GM21367 (cell line): ENCODE measurements around the gene RNF166.

Experiments used
- ATAC-seq: cut with Tn5 transposase; IDR thresholded peaks from one replicate; pipeline ENCODE4 v1.9.1; 2021; ENCODE audit not compliant: unreplicated experiment

RNF166 gene

GRCh38 chr16:88739139-88739976 lies 33.1 kb upstream of the RNF166 start:
- ATAC-seq = no peak

DNA sequence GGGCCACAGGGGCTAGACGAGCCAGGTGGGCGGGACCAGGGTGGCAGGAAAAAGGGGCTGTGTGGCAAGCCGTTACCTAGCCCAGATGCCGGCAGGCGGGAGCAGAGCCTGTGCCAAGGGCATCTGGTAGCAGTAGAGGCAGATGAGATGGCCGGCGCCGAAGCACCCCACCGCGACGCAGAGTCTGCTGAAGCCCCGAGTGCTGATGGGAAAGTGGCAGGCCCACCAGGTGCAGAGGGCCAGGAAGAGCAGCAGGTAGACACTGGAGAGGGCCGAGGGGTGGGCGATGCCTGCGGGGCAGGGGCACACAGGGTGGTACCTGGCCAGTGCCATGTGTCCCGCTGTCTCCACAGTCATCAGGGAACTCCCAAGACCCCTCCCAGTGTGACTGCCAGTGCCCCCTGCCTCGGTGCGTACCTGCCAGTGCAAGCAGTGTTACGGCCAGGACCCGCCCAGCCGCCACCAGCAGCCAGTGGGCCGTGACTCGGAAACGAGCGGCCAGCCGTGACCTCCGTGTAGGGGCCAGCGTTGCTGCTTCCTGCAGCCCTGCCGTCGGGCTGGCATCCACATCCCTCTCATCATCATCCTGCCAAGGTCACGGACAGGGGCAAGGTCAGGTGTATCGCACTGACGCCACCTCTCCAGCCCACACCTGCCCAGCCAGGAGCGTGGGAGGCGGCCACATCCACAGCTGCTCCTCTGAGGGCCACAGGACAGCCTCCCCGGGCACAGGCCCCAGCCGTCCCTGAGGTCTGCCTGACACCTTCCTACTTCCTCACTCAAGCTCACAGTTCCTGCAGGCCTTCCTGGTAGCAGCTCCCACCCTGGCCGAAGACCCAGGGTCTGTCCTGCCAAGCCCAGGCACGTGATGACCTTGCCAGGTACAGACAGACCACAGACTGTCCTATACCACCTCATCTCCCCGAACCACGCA lies 32.2 kb upstream of the RNF166 start:
- no peak for ATAC-seq

GRCh38 chr16:88737298-88738150 lies 31.3 kb upstream of the RNF166 start:
- ATAC-seq = no peak

- no peak for ATAC-seq
Observed at GRCh38 chr16:88736496-88736895, 30.3 kb upstream of the RNF166 start.

- ATAC-seq = no peak
Observed at GRCh38 chr16:88736088-88736487, 29.9 kb upstream of the RNF166 start.

DNA sequence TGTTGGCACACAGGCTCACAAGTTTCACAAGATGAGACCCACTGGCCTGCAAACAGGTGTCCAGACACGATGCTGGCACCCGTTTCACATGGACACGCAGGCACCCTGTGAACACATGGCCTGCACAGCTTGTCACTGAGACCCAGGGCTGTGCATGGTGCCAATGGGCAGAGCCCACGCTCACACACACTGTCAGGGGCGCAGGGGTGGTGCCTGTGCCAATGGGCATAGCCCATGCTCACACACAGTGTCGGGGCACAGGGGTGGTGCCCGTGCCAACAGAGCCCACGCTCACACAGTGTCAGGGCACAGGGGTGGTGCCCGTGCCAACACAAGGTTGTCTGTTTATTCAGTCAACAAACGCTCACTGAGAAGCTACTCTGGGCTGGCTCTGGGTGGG lies 29.4 kb upstream of the RNF166 start:
- no peak for ATAC-seq

DNA sequence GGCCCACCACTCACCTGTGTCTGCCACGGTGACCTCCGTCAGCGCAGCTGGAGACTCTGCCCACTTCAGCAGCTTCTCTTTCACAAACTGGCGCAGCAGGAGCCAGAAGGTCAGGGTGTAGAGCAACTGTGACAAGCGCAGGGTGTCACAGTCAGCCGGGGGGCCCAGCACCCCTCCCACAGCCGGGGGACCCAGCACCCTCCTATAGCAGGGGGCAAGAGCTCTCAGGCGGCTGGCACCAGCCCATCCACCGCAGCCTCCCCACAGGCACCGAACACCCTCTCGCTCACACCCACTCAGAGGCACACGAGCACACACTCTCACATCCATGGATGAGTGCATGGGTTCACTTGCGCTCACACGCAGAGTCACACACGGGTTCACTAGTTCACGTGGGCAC lies 28.9 kb upstream of the RNF166 start:
- no peak for ATAC-seq

DNA sequence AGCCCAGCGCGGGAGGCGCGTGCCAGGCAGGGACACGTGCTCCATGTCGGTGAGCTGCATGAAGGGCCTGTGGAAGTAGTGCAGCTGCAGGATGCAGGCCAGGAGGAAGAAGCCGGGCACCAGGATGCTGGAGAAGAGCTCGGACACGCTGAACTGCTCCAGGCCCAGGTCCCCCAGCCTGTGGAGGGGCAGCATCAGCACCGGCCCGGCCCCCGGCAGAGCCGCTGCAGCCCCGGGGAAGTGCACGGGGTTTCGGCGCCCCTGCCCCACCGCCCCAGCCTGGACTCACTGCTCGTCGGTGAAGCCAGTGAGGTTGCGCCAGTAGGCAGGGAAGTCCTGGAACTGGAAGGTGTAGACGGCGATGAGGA lies 28.1 kb upstream of the RNF166 start:
- no peak for ATAC-seq

DNA sequence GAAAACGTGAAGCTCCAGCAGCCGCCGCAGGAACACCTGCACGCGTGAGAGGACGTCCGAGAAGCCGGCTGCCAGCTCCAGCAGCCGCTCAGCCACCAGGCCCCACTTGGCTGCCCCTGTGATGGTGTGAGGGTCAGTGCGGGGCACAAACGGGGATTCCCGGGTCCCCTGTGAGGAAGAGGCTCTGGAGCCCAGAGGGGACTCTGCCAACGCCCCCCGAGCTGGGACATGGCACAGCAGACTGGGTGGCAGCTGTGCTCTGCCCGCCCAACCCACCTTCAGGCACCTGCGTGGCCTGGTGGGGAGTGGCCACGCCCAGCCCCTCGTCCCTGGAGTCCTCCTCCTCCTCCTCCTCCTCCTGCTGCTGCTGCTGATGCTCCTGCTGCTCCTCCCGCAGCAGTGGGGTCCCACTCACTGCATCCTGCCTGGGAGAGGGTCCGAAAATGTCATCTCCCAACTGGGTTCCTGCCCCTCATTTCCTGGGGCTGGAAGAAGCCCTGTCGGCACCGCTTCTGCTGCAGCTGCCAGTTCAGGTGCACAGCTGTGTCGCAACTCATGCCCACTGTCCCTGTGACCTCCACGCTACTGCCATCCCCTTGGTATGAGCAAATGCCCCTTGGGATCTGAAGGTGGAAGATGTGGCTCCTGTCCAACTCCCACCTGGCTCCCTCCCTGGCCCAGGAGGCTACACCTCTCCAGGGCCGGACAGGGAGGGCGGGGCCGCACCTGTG lies 27.6 kb upstream of the RNF166 start:
- ATAC-seq = no peak

GRCh38 chr16:88732961-88733294 lies 26.7 kb upstream of the RNF166 start:
- no peak for ATAC-seq

- no peak for ATAC-seq
Observed at GRCh38 chr16:88732172-88732960, 26.2 kb upstream of the RNF166 start.

DNA sequence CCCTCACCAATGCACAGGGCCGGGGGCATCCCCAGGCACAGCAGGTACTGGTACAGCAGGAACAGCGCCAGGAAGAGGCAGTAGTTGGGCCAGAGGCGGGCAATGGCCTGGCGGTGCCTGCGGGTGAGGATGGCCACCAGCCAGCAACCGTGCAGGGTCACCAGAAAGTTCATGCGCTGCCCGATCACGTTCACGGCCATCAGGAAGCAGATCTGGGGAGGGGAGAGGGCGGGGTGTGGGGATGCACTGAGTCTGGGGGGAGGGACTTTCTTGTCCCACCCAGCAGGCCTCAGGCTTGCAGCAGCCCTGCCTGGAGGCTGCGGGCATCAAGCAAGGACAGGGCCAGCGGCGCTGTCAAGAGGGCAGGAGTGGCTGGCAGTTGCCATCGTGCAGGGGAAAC lies 25.5 kb upstream of the RNF166 start:
- no peak for ATAC-seq

- no peak for ATAC-seq
Observed at GRCh38 chr16:88730632-88731607, 24.7 kb upstream of the RNF166 start.

DNA sequence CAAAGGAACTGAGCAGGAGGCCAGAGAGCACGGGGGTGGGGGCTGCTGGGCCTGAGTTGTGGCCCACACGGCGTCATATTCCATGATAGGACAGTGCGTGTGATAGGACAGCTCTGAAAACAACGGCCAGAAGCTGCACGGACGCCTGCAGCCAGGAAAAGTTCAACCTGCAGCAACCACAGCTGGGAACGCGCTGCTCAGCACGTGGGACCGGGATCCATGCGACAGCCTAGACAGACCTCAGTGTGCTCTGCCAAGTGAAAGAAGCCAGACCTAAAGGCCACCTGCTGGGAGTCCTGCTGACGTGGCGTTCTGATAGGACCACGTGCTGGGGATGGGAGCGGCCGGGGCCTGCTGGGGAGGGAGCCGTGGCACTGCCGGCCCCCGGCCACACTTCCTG lies 21.7 kb upstream of the RNF166 start:
- no peak for ATAC-seq

DNA sequence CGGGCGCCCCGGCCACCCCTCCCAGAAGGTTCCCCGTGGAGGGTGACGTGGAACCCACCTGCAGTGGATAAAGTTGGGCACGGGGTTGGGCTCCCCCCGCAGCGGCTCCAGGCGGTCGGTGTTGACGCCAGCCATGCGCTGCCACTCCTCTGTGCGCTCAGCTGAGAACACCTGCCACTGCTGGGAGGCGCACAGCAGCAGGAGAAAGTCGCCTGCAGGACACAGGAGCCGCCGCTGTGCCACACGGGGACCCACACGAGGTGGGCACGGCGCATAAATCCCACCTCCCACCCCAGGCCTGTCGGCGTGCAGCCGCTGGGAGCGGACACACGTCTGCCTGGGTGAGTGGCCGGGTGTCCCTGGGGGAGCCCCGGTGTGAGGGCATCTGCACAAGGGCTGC lies 20.8 kb upstream of the RNF166 start:
- no peak for ATAC-seq

DNA sequence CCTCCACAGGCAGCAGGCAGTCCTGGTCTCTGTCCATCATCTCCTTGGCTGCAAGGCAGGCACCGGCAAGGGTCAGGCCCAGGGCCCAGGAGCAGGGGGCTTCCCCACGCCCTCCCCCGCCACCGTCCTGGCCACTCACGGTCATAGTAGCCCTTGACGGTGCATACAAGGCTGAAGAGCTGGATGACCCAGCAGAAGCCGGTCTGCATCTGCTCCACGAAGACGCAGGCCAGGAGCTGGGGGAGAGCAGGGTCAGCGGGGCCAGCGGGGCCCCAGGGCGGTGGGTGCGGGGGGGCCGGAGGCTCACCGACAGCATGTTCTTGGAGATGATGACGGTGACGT lies 20.2 kb upstream of the RNF166 start:
- ATAC-seq = no peak

GRCh38 chr16:88725609-88726407 lies 19.6 kb upstream of the RNF166 start:
- ATAC-seq = no peak
